ENCODE measurements around the gene ISLR2.

- TF ChIP-seq, protein P1, sequence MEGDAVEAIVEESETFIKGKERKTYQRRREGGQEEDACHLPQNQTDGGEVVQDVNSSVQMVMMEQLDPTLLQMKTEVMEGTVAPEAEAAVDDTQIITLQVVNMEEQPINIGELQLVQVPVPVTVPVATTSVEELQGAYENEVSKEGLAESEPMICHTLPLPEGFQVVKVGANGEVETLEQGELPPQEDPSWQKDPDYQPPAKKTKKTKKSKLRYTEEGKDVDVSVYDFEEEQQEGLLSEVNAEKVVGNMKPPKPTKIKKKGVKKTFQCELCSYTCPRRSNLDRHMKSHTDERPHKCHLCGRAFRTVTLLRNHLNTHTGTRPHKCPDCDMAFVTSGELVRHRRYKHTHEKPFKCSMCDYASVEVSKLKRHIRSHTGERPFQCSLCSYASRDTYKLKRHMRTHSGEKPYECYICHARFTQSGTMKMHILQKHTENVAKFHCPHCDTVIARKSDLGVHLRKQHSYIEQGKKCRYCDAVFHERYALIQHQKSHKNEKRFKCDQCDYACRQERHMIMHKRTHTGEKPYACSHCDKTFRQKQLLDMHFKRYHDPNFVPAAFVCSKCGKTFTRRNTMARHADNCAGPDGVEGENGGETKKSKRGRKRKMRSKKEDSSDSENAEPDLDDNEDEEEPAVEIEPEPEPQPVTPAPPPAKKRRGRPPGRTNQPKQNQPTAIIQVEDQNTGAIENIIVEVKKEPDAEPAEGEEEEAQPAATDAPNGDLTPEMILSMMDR (IDR thresholded peaks at IDR 0.05; ENCODE audit: low read depth, low read length, missing input control), result no peak
- TF ChIP-seq SP1 (IDR thresholded peaks at IDR 0.05) (no peak), RAD21 (IDR thresholded peaks at IDR 0.05) (no peak), EGR1 (IDR thresholded peaks at IDR 0.05; ENCODE audit: low read depth in 2 of 2) (no peak), TAF1 (conservative IDR thresholded peaks at IDR 0.05) (no peak), ATF3 (IDR thresholded peaks at IDR 0.05) (no peak), JUND (IDR thresholded peaks at IDR 0.05) (peak in 1 of 2 donors; percentile 45), GABPA (IDR thresholded peaks at IDR 0.05 in 1 of 2, conservative IDR thresholded peaks at IDR 0.05 in 1 of 2) (no peak), YY1 (IDR thresholded peaks at IDR 0.05) (no peak), ZBTB33 (IDR thresholded peaks at IDR 0.05) (no peak), RXRA (IDR thresholded peaks at IDR 0.05) (no peak), FOXA1 (IDR thresholded peaks at IDR 0.05) (no peak)
- TF ChIP-seq, protein P2, sequence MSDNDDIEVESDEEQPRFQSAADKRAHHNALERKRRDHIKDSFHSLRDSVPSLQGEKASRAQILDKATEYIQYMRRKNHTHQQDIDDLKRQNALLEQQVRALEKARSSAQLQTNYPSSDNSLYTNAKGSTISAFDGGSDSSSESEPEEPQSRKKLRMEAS (IDR thresholded peaks at IDR 0.05), result no peak
- TF ChIP-seq, protein P3, sequence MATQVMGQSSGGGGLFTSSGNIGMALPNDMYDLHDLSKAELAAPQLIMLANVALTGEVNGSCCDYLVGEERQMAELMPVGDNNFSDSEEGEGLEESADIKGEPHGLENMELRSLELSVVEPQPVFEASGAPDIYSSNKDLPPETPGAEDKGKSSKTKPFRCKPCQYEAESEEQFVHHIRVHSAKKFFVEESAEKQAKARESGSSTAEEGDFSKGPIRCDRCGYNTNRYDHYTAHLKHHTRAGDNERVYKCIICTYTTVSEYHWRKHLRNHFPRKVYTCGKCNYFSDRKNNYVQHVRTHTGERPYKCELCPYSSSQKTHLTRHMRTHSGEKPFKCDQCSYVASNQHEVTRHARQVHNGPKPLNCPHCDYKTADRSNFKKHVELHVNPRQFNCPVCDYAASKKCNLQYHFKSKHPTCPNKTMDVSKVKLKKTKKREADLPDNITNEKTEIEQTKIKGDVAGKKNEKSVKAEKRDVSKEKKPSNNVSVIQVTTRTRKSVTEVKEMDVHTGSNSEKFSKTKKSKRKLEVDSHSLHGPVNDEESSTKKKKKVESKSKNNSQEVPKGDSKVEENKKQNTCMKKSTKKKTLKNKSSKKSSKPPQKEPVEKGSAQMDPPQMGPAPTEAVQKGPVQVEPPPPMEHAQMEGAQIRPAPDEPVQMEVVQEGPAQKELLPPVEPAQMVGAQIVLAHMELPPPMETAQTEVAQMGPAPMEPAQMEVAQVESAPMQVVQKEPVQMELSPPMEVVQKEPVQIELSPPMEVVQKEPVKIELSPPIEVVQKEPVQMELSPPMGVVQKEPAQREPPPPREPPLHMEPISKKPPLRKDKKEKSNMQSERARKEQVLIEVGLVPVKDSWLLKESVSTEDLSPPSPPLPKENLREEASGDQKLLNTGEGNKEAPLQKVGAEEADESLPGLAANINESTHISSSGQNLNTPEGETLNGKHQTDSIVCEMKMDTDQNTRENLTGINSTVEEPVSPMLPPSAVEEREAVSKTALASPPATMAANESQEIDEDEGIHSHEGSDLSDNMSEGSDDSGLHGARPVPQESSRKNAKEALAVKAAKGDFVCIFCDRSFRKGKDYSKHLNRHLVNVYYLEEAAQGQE (IDR thresholded peaks at IDR 0.05), result no peak
Observed at GRCh38 chr15:74179101-74179841, 48.9 kb downstream of the ISLR2 start.
